Fibroblast of lung (primary cell): Measurements from ENCODE around the gene SORCS2.

Experiments used
- EZH2 ChIP-seq: IDR thresholded peaks from 2 replicates; pipeline ENCODE4 v1.5.1; 2012; ENCODE audit warnings: low read length, control low read depth, mild to moderate bottlenecking; ENCODE audit errors: missing control alignments
- TF ChIP-seq, protein P1 (sequence below), 2 donors: IDR thresholded peaks in 1 of 2; conservative IDR thresholded peaks in 1 of 2; 1 replicate in 1 of 2; 2 replicates in 1 of 2; pipeline ENCODE4 v1.5.1; 2011 to 2012; ENCODE audit warnings: low read length in 2 of 2, control low read depth in 1 of 2, inconsistent platforms in 1 of 2, low read depth in 1 of 2, mild to moderate bottlenecking in 1 of 2

DNA sequence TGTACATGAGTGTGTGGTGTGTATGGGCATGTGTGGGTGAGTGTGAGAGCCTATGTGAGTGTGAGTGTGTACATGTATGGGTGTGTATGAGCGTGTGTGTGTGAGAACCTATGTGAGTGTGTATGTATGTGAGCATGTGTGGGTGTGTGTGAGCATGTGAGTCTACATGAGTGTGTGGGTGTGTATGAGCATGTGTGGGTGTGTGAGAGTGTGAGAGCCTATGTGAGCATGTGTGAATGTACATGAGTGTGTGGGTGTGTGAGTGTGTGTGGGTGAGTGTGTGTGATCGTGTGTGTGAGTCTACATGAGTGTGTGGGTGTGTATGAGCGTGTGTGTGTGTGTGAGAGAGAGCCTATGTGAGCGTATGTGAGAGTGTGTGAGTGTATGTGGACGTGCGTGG lies 447.8 kb downstream of the SORCS2 start:
- TF ChIP-seq, protein P1, sequence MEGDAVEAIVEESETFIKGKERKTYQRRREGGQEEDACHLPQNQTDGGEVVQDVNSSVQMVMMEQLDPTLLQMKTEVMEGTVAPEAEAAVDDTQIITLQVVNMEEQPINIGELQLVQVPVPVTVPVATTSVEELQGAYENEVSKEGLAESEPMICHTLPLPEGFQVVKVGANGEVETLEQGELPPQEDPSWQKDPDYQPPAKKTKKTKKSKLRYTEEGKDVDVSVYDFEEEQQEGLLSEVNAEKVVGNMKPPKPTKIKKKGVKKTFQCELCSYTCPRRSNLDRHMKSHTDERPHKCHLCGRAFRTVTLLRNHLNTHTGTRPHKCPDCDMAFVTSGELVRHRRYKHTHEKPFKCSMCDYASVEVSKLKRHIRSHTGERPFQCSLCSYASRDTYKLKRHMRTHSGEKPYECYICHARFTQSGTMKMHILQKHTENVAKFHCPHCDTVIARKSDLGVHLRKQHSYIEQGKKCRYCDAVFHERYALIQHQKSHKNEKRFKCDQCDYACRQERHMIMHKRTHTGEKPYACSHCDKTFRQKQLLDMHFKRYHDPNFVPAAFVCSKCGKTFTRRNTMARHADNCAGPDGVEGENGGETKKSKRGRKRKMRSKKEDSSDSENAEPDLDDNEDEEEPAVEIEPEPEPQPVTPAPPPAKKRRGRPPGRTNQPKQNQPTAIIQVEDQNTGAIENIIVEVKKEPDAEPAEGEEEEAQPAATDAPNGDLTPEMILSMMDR (conservative IDR thresholded peaks at IDR 0.05 in 1 of 2, IDR thresholded peaks at IDR 0.05 in 1 of 2; ENCODE audit: low read depth in 1 of 2, low read length in 2 of 2), result no peak
- no peak for TF ChIP-seq EZH2
